ENCODE results near the gene ATXN2. TPM values are rescaled to one million over a fixed set of nuclear protein-coding genes. Genes with fewer than 3 reads are reported as not detected.

The ATXN2 gene
- total and polyA plus RNA-seq, 4 donors: 11.5 to 33.1 (median 22.1) TPM

- Histone ChIP-seq H3K36me3 (ENCODE audit: control insufficient read depth in 4 of 4, insufficient read depth in 3 of 4, low read depth in 1 of 4, low read length in 3 of 4) (no peaks in the 10 kb centered on the region), H3K27me3 (ENCODE audit: control insufficient read depth in 4 of 4, insufficient read depth in 4 of 4, low read length in 3 of 4) (no peaks in the 10 kb centered on the region), H3K27ac (ENCODE audit: low read depth in 1 of 2, low read length in 2 of 2) (peak overlapping the region; percentile 90 to 99), H3K4me3 (ENCODE audit: low read depth in 1 of 3, low read length in 3 of 3) (peak overlapping the region; percentile 44 to 88 (median 86)), H3K9me3 (ENCODE audit: control insufficient read depth in 4 of 4, low read length in 3 of 4) (no peaks in the 10 kb centered on the region), H3K9ac (ENCODE audit: low read depth in 1 of 2, low read length in 2 of 2) (peak overlapping the region; percentile 48 to 75), H3K4me1 (ENCODE audit: control insufficient read depth in 4 of 4, insufficient read depth in 4 of 4, low read length in 3 of 4) (peaks cover 9 to 30% (median 18%) of the 10 kb centered on the region in 4 donors)
- no peak for DNase-seq (ENCODE audit: low spot score)
- TF ChIP-seq JUND (IDR thresholded peaks at IDR 0.05) (peak in 1 of 2 donors; percentile 28), SP1 (IDR thresholded peaks at IDR 0.05) (peak; percentile 85), CTCF (IDR thresholded peaks at IDR 0.05; ENCODE audit: low read depth, low read length, missing input control) (no peak), RAD21 (IDR thresholded peaks at IDR 0.05) (peak in 1 of 2 donors; percentile 41), FOXA2 (IDR thresholded peaks at IDR 0.05) (no peak), YY1 (IDR thresholded peaks at IDR 0.05) (peak; percentile 22), ZBTB33 (IDR thresholded peaks at IDR 0.05) (no peak), EGR1 (IDR thresholded peaks at IDR 0.05; ENCODE audit: low read depth in 2 of 2) (no peak), HNF4A (conservative IDR thresholded peaks at IDR 0.05) (peak; percentile 92), RXRA (IDR thresholded peaks at IDR 0.05) (peak; percentile 66 to 78), TAF1 (conservative IDR thresholded peaks at IDR 0.05) (peak; percentile 28), REST (IDR thresholded peaks at IDR 0.05) (peak; percentile 50), ATF3 (IDR thresholded peaks at IDR 0.05) (no peak), NR2F2 (IDR thresholded peaks at IDR 0.05) (no peak), FOXA1 (IDR thresholded peaks at IDR 0.05) (no peak), GABPA (IDR thresholded peaks at IDR 0.05 in 1 of 2, conservative IDR thresholded peaks at IDR 0.05 in 1 of 2) (peak in 1 of 2 donors; percentile 13), MAX (IDR thresholded peaks at IDR 0.05) (no peak), HNF4G (IDR thresholded peaks at IDR 0.05) (peak; percentile 85)
- WGBS: 4% methylated on average over 5 of the region's 5 CpGs
Observed at GRCh38 chr12:111600205-111600642, 1.1 kb upstream of the ATXN2 start.

All from liver (tissue), 9 donors.